Lung (tissue), 12 donors: ENCODE data around the gene SULT6B1. TPM values are rescaled to one million over a fixed set of nuclear protein-coding genes. Genes with fewer than 3 reads are reported as not detected.
"Not testable (repeated sequence)": the region's sequence is repeated elsewhere in the genome, so short reads cannot be mapped to it uniquely, and the experiment has no call there.

Experiments used
- ATAC-seq: fragments of 200-7000 bp; cut with Tn5 transposase; one replicate; pipeline ENCODE4 v1.9.1; 2020; ENCODE audit warnings: moderate number of reproducible peaks; ENCODE audit not compliant: insufficient read depth, low FRiP score
- DNase-seq, 3 donors: peaks; one replicate each; pipeline ENCODE4 v3.0.0-alpha.2; 2013 to 2017
- H3K27ac ChIP-seq, 2 donors: one replicate each; pipeline ENCODE4 v1.5.1; 2013; ENCODE audit warnings: mild to moderate bottlenecking in 2 of 2, moderate library complexity in 2 of 2, control low read depth in 1 of 2, inconsistent platforms in 1 of 2, low read depth in 1 of 2, low read length in 1 of 2
- H3K27me3 ChIP-seq, 3 donors: one replicate each; pipeline ENCODE4 v1.5.1; 2013; ENCODE audit warnings: low read length in 2 of 3; ENCODE audit not compliant: control insufficient read depth in 3 of 3, insufficient read depth in 3 of 3
- H3K36me3 ChIP-seq, 4 donors: one replicate each; pipeline ENCODE4 v1.5.1; 2013; ENCODE audit warnings: low read length in 4 of 4, mild to moderate bottlenecking in 1 of 4, moderate library complexity in 1 of 4; ENCODE audit not compliant: control insufficient read depth in 4 of 4, insufficient read depth in 4 of 4
- H3K4me1 ChIP-seq, 5 donors: one replicate each; pipeline ENCODE4 v1.5.1; 2013; ENCODE audit warnings: low read length in 5 of 5, mild to moderate bottlenecking in 2 of 5, moderate library complexity in 1 of 5; ENCODE audit not compliant: control insufficient read depth in 5 of 5, insufficient read depth in 5 of 5
- H3K4me3 ChIP-seq: one replicate; pipeline ENCODE4 v1.5.1; 2013; ENCODE audit warnings: mild to moderate bottlenecking, control low read depth, moderate library complexity
- H3K9ac ChIP-seq, 2 donors: one replicate each; pipeline ENCODE4 v1.5.1; 2013; ENCODE audit warnings: low read length in 2 of 2, control low read depth in 1 of 2; ENCODE audit not compliant: insufficient read depth in 1 of 2
- H3K9me3 ChIP-seq, 4 donors: one replicate each; pipeline ENCODE4 v1.5.1; 2013; ENCODE audit warnings: low read length in 3 of 4, mild to moderate bottlenecking in 1 of 4, moderate library complexity in 1 of 4; ENCODE audit not compliant: control insufficient read depth in 4 of 4, insufficient read depth in 3 of 4
- CTCF ChIP-seq: IDR thresholded peaks from 2 replicates; pipeline ENCODE4 v1.5.1; 2012; ENCODE audit warnings: mild to moderate bottlenecking; ENCODE audit errors: control extremely low read depth, extremely low read depth
- WGBS, 2 donors: extraction: QIAGEN DNeasy Blood & Tissue Kit; methylation state at CpG; one replicate each; pipeline ENCODE4 v1.1.7; 2013; 5-methylcytosine and 5-hydroxymethylcytosine counted together
- polyA plus RNA-seq, 2 donors: library from polyadenylated mRNA; stranded (reverse); fragments of 200-250 nt; gene quantifications; one replicate each; pipeline ENCODE4 v1.2.1, GENCODE V29; 2013
- total RNA-seq, 2 donors: library from RNA; depleted of rRNA in 1 of 2; stranded (reverse); fragments of >200 nt in 1 of 2; gene quantifications; one replicate each; pipeline ENCODE4 v1.2.1, GENCODE V29; 2014 to 2021
- donor health status: control.
- donor health status: control.
- donor health status: Bipolar disorder and iron deficiency.
- donor health status: healthy.
- donor health status: DM: yes; HTN: yes; CAD: no.

The SULT6B1 gene
- total and polyA plus RNA-seq, 4 donors: not detected

GRCh38 chr2:37196320-37197195 lies 8.1 kb upstream of the SULT6B1 start, which contains the start of gene CEBPZOS:
TSS of gene CEBPZOS (plus strand) at chr2:37196496. CDS start at chr2:37199705, 3,209 bp downstream.
- ATAC-seq (peak; percentile 87), DNase-seq (peak; percentile 88 to 90 (median 89))
- Histone ChIP-seq H3K27ac (peak within 1 kb of the TSS; percentile 95 to 98), H3K27me3 (peaks cover 0 to 4% (median 0%) of the 10 kb centered on the region in 3 donors), H3K36me3 (peaks cover 0 to 8% (median 5%) of the 10 kb centered on the region in 4 donors), H3K4me3 (peak within 1 kb of the TSS; percentile 99), H3K9ac (peak within 1 kb of the TSS; percentile 58 to 84), H3K4me1 (peaks cover 0 to 5% (median 0%) of the 10 kb centered on the region in 5 donors), H3K9me3 (peaks cover 0 to 3% (median 0%) of the 10 kb centered on the region in 4 donors)
- 0 to 1% methylated on average over 72 of the region's 72 CpGs for WGBS, 2 donors
- no peak for TF ChIP-seq CTCF

- not testable (repeated sequence) for H3K4me1 ChIP-seq, DNase-seq, H3K27me3 ChIP-seq, ATAC-seq, H3K9me3 ChIP-seq, H3K36me3 ChIP-seq
- 82% methylated on average over 20 of the region's 20 CpGs for WGBS, 2 donors
- Histone ChIP-seq H3K27ac (peak overlapping the region; percentile 95 to 98), H3K9ac (peak overlapping the region in 1 of 2 donors; percentile 84), H3K4me3 (peak overlapping the region; percentile 99)
Observed at GRCh38 chr2:37195862-37196319, 7.4 kb upstream of the SULT6B1 start.

GRCh38 chr2:37192551-37192950 lies 4.1 kb upstream of the SULT6B1 start:
- ATAC-seq (no peak), DNase-seq (no peak)
- no peak overlapping the region for H3K4me3 ChIP-seq
- peaks cover 0 to 3% (median 0%) of the 10 kb centered on the region in 4 donors for H3K9me3 ChIP-seq
- no peak for TF ChIP-seq CTCF
- no peak overlapping the region for H3K27ac ChIP-seq
- 94 to 97% methylated on average over 1 of the region's 1 CpG for WGBS, 2 donors
- peaks cover 0 to 4% (median 2%) of the 10 kb centered on the region in 3 donors for H3K27me3 ChIP-seq
- no peak overlapping the region for H3K9ac ChIP-seq
- peaks cover 0 to 5% (median 0%) of the 10 kb centered on the region in 5 donors for H3K4me1 ChIP-seq
- H3K36me3 ChIP-seq: no peaks in the 10 kb centered on the region

- peaks cover 0 to 4% (median 2%) of the 10 kb centered on the region in 3 donors for H3K27me3 ChIP-seq
- no peak overlapping the region for H3K27ac ChIP-seq
- no peaks in the 10 kb centered on the region for H3K4me1 ChIP-seq
- H3K9ac ChIP-seq: no peak overlapping the region
- 83 to 87% methylated on average over 6 of the region's 6 CpGs for WGBS, 2 donors
- H3K36me3 ChIP-seq: no peaks in the 10 kb centered on the region
- TF ChIP-seq CTCF: no peak
- H3K9me3 ChIP-seq: no peaks in the 10 kb centered on the region
- ATAC-seq: no peak
- DNase-seq: no peak
- no peak overlapping the region for H3K4me3 ChIP-seq
Observed at GRCh38 chr2:37191747-37192146, 3.3 kb upstream of the SULT6B1 start.
